ENCODE measurements around the gene TRIO. TPM values are rescaled to one million over a fixed set of nuclear protein-coding genes. Genes with fewer than 3 reads are reported as not detected.

The TRIO gene
- total and polyA plus RNA-seq, 10 of the 15 experiments (the other 5 are each of a cell fraction or from before 2014, with no cell fraction given) = 5.1 to 96.4 (median 44.6) TPM

GRCh38 chr5:14396066-14396465 is 252.9 kb downstream of the TRIO start (continued):
- TF ChIP-seq, protein P1, sequence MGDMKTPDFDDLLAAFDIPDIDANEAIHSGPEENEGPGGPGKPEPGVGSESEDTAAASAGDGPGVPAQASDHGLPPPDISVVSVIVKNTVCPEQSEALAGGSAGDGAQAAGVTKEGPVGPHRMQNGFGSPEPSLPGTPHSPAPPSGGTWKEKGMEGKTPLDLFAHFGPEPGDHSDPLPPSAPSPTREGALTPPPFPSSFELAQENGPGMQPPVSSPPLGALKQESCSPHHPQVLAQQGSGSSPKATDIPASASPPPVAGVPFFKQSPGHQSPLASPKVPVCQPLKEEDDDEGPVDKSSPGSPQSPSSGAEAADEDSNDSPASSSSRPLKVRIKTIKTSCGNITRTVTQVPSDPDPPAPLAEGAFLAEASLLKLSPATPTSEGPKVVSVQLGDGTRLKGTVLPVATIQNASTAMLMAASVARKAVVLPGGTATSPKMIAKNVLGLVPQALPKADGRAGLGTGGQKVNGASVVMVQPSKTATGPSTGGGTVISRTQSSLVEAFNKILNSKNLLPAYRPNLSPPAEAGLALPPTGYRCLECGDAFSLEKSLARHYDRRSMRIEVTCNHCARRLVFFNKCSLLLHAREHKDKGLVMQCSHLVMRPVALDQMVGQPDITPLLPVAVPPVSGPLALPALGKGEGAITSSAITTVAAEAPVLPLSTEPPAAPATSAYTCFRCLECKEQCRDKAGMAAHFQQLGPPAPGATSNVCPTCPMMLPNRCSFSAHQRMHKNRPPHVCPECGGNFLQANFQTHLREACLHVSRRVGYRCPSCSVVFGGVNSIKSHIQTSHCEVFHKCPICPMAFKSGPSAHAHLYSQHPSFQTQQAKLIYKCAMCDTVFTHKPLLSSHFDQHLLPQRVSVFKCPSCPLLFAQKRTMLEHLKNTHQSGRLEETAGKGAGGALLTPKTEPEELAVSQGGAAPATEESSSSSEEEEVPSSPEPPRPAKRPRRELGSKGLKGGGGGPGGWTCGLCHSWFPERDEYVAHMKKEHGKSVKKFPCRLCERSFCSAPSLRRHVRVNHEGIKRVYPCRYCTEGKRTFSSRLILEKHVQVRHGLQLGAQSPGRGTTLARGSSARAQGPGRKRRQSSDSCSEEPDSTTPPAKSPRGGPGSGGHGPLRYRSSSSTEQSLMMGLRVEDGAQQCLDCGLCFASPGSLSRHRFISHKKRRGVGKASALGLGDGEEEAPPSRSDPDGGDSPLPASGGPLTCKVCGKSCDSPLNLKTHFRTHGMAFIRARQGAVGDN (IDR thresholded peaks at IDR 0.05) = no peak
- TF ChIP-seq SUZ12 (IDR thresholded peaks at IDR 0.05; ENCODE audit: unreplicated experiment) (no peak), CEBPZ (IDR thresholded peaks at IDR 0.05; ENCODE audit: low read depth, low read length) (no peak), MYB (IDR thresholded peaks at IDR 0.05; ENCODE audit: borderline replicate concordance, low read depth, low read length) (no peak)
